ENCODE results near the gene JOSD1. TPM values are rescaled to one million over a fixed set of nuclear protein-coding genes. Genes with fewer than 3 reads are reported as not detected.

Gene JOSD1
- total RNA-seq, 1 donor from 2014 or later, result 80.3 TPM

DNA sequence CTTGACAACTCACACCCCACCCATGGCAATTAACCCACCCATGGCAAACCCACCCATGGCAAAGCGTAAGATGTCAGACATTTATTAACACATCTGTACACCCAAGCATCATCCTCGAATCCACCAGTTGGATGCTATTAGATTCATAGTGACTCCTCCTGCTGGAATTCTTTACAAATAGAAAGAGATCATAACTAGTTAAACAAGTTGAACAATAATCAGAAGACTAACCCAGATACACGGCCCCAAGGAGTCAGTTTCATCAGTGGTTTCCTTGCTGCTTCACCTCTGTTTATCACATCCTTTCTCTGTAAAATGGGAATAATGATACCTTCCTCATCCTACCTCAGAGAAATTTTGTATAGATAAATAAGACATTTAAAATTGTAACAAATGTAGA is 10.1 kb upstream of the JOSD1 start:
- H3K27ac Mint-ChIP-seq (ENCODE audit: unreplicated experiment), result no peak overlapping the region
- H3K4me3 Mint-ChIP-seq (ENCODE audit: unreplicated experiment), result no peak overlapping the region
- no peaks in the 10 kb centered on the region for H3K9me3 Mint-ChIP-seq (ENCODE audit: low read depth)
- no peaks in the 10 kb centered on the region for H3K27me3 Mint-ChIP-seq (ENCODE audit: low read depth)
- H3K36me3 Mint-ChIP-seq (ENCODE audit: low read depth), result peaks cover 3% of the 10 kb centered on the region
- TF ChIP-seq, protein P1, sequence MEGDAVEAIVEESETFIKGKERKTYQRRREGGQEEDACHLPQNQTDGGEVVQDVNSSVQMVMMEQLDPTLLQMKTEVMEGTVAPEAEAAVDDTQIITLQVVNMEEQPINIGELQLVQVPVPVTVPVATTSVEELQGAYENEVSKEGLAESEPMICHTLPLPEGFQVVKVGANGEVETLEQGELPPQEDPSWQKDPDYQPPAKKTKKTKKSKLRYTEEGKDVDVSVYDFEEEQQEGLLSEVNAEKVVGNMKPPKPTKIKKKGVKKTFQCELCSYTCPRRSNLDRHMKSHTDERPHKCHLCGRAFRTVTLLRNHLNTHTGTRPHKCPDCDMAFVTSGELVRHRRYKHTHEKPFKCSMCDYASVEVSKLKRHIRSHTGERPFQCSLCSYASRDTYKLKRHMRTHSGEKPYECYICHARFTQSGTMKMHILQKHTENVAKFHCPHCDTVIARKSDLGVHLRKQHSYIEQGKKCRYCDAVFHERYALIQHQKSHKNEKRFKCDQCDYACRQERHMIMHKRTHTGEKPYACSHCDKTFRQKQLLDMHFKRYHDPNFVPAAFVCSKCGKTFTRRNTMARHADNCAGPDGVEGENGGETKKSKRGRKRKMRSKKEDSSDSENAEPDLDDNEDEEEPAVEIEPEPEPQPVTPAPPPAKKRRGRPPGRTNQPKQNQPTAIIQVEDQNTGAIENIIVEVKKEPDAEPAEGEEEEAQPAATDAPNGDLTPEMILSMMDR (IDR thresholded peaks at IDR 0.05), result no peak
- no peak for DNase-seq (ENCODE audit: low spot score)
- peaks cover 60% of the 10 kb centered on the region for H3K4me1 Mint-ChIP-seq (ENCODE audit: low read depth)

DNA sequence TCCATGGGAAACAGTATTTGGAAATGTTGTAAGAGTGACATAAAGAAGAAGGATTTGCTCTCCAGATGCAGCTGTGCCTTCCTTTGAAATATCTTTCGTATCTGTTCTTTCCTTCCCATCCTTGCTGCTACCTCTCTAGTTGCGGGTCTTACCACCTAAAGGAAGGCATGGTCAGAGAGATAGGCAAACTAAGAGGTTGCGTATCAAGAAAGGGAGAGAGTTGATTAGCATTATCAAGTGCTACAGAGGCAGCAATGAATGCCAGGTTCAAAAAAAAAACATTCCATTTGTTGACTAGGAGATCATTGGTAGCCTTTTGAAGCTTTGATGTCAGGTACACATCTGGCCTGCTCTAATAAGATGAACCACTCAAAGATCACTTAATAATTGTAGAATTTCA is 9.6 kb upstream of the JOSD1 start:
- TF ChIP-seq, protein P1 (IDR thresholded peaks at IDR 0.05), result no peak
- H3K27ac Mint-ChIP-seq (ENCODE audit: unreplicated experiment), result no peak overlapping the region
- H3K4me1 Mint-ChIP-seq (ENCODE audit: low read depth), result peaks cover 58% of the 10 kb centered on the region
- H3K9me3 Mint-ChIP-seq (ENCODE audit: low read depth), result no peaks in the 10 kb centered on the region
- H3K27me3 Mint-ChIP-seq (ENCODE audit: low read depth), result no peaks in the 10 kb centered on the region
- H3K36me3 Mint-ChIP-seq (ENCODE audit: low read depth), result peaks cover 3% of the 10 kb centered on the region
- no peak overlapping the region for H3K4me3 Mint-ChIP-seq (ENCODE audit: unreplicated experiment)
- no peak for DNase-seq (ENCODE audit: low spot score)

DNA sequence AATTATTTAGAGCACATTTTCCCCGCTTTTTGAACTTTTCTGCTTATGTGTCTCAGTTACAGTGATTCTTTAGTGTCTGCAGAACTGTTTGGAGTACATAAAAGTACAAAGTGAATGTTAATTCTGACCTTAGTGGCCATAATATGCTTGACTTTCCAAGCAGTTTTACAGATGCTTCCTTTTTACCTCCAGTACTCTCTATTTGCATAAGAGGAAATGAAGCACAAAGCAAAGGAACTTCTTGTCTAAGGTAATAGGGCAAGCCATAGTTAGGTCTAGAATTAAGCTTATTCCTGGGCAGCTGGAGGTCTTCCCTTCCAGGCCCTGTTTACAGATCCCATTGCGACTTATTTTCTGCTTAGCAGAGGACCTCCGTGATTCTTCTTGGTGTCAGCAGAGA is 8.6 kb upstream of the JOSD1 start:
- no peak overlapping the region for H3K27ac Mint-ChIP-seq (ENCODE audit: unreplicated experiment)
- H3K36me3 Mint-ChIP-seq (ENCODE audit: low read depth), result peaks cover 3% of the 10 kb centered on the region
- no peaks in the 10 kb centered on the region for H3K27me3 Mint-ChIP-seq (ENCODE audit: low read depth)
- no peak for DNase-seq (ENCODE audit: low spot score)
- H3K9me3 Mint-ChIP-seq (ENCODE audit: low read depth), result no peaks in the 10 kb centered on the region
- no peak overlapping the region for H3K4me3 Mint-ChIP-seq (ENCODE audit: unreplicated experiment)
- peaks cover 56% of the 10 kb centered on the region for H3K4me1 Mint-ChIP-seq (ENCODE audit: low read depth)
- TF ChIP-seq, protein P1 (IDR thresholded peaks at IDR 0.05), result no peak

DNA sequence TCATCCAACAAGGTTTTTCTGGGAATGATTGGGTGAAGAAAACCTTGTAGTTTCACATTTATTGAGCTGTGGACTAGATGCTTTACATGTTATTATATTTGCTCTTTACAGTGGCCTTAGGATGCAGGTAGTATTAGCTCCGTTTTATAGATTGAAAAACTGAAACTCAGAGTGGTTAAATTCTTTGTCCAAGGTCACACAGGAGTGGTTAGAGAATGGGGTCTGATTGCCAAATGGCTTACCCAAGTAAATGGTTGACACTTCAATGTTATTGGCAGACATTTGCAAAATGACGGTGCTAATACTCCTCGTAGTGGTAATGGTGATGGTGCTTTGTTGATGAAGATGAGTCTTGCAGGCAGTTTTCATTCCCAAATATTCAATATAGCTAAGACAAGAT is 7.2 kb upstream of the JOSD1 start:
- Mint-ChIP-seq H3K27me3 (ENCODE audit: low read depth) (no peaks in the 10 kb centered on the region), H3K27ac (ENCODE audit: unreplicated experiment) (peak overlapping the region; percentile 97), H3K4me3 (ENCODE audit: unreplicated experiment) (no peak overlapping the region), H3K4me1 (ENCODE audit: low read depth) (peaks cover 47% of the 10 kb centered on the region), H3K36me3 (ENCODE audit: low read depth) (no peaks in the 10 kb centered on the region), H3K9me3 (ENCODE audit: low read depth) (no peaks in the 10 kb centered on the region)
- DNase-seq (ENCODE audit: low spot score), result no peak
- TF ChIP-seq, protein P1 (IDR thresholded peaks at IDR 0.05), result no peak

DNA sequence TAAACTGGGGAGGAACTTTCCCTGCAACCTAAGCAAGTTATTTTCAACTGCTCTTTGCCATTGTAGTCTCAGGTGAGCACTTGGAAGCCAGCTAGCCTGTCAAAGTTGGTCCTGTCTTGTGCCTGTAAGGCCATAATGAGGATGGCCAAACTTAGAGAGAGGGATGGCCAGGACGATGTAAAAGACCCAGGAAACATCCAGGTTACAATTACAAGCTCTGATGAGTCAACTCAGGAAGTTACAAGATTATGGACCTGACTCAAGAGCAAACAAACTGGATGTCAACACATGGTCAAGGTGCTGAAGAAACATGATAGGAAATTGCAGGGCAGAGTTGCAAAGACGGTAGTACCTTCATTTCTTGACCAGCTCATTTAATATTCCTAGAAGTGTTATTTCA is 6.6 kb upstream of the JOSD1 start:
- H3K36me3 Mint-ChIP-seq (ENCODE audit: low read depth), result no peaks in the 10 kb centered on the region
- H3K27ac Mint-ChIP-seq (ENCODE audit: unreplicated experiment), result peak overlapping the region; percentile 97
- peak overlapping the region; percentile 89 for H3K4me3 Mint-ChIP-seq (ENCODE audit: unreplicated experiment)
- DNase-seq (ENCODE audit: low spot score), result no peak
- no peaks in the 10 kb centered on the region for H3K27me3 Mint-ChIP-seq (ENCODE audit: low read depth)
- TF ChIP-seq, protein P1 (IDR thresholded peaks at IDR 0.05), result no peak
- no peaks in the 10 kb centered on the region for H3K9me3 Mint-ChIP-seq (ENCODE audit: low read depth)
- peaks cover 40% of the 10 kb centered on the region for H3K4me1 Mint-ChIP-seq (ENCODE audit: low read depth)
